ENCODE measurements around the gene DCLK1. TPM values are rescaled to one million over a fixed set of nuclear protein-coding genes. Genes with fewer than 3 reads are reported as not detected.

The DCLK1 gene
- total RNA-seq, 3 donors from 2014 or later (not counting 1 experiment from before 2014, with no cell fraction given), result not detected

GRCh38 chr13:35953537-35954206 is 177.5 kb downstream of the DCLK1 start:
- Mint-ChIP-seq H3K36me3 (no peaks in the 10 kb centered on the region), H3K9me3 (peaks cover 7 to 9% of the 10 kb centered on the region in 2 donors), H3K27ac (no peak overlapping the region), H3K4me3 (no peak overlapping the region), H3K4me1 (no peaks in the 10 kb centered on the region), H3K27me3 (ENCODE audit: low read depth in 2 of 2) (no peaks in the 10 kb centered on the region)
- Histone ChIP-seq H3K4me1 (ENCODE audit: control insufficient read depth, insufficient read depth, low read length) (no peaks in the 10 kb centered on the region), H3K36me3 (ENCODE audit: control insufficient read depth, insufficient read depth, low read length) (no peaks in the 10 kb centered on the region), H3K4me3 (ENCODE audit: low read length) (no peak overlapping the region), H3K27me3 (ENCODE audit: control insufficient read depth, insufficient read depth, low read length) (no peaks in the 10 kb centered on the region), H3K9me3 (ENCODE audit: control insufficient read depth, insufficient read depth, low read length) (no peaks in the 10 kb centered on the region), H3K27ac (ENCODE audit: low read length) (no peak overlapping the region)
- WGBS (ENCODE audit: insufficient coverage), result 15% methylated on average over 11 of the region's 12 CpGs
- TF ChIP-seq, protein P1, sequence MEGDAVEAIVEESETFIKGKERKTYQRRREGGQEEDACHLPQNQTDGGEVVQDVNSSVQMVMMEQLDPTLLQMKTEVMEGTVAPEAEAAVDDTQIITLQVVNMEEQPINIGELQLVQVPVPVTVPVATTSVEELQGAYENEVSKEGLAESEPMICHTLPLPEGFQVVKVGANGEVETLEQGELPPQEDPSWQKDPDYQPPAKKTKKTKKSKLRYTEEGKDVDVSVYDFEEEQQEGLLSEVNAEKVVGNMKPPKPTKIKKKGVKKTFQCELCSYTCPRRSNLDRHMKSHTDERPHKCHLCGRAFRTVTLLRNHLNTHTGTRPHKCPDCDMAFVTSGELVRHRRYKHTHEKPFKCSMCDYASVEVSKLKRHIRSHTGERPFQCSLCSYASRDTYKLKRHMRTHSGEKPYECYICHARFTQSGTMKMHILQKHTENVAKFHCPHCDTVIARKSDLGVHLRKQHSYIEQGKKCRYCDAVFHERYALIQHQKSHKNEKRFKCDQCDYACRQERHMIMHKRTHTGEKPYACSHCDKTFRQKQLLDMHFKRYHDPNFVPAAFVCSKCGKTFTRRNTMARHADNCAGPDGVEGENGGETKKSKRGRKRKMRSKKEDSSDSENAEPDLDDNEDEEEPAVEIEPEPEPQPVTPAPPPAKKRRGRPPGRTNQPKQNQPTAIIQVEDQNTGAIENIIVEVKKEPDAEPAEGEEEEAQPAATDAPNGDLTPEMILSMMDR (IDR thresholded peaks at IDR 0.05), result no peak
- ATAC-seq (no peak), DNase-seq (no peak)
- intact Hi-C loops (cut with micrococcal nuclease), result no loop called here

DNA sequence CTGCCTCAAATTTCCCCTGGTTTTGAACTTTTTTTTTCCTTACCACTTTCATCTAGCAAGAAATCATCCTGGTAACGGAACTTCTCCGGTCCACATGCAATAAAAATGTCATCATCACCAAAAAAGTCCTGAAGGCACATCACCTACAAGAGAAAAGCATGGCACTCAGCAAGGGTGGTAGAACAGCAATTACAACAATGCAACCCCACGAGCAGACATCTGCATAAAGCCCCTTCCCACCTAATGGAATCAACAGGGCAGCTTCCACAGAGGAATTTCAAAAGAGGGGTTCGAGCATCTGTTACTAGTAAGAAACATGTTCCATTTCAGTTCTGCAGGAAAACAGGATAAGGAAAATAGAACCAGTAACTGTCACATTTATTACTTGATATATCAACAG is 183.9 kb downstream of the DCLK1 start:
- no peaks in the 10 kb centered on the region for H3K27me3 Mint-ChIP-seq (ENCODE audit: low read depth in 2 of 2)
- 65% methylated on average over 4 of the region's 4 CpGs for WGBS (ENCODE audit: insufficient coverage)
- H3K27ac Mint-ChIP-seq, result no peak overlapping the region
- no peaks in the 10 kb centered on the region for H3K9me3 ChIP-seq (ENCODE audit: control insufficient read depth, insufficient read depth, low read length)
- TF ChIP-seq, protein P1 (IDR thresholded peaks at IDR 0.05), result no peak
- H3K4me1 ChIP-seq (ENCODE audit: control insufficient read depth, insufficient read depth, low read length), result no peaks in the 10 kb centered on the region
- no peaks in the 10 kb centered on the region for H3K4me1 Mint-ChIP-seq
- no peaks in the 10 kb centered on the region for H3K36me3 Mint-ChIP-seq
- DNase-seq, result no peak
- no peak for ATAC-seq
- intact Hi-C loops (cut with micrococcal nuclease), result no loop called here
- H3K4me3 Mint-ChIP-seq, result no peak overlapping the region
- peaks cover 10 to 11% of the 10 kb centered on the region in 2 donors for H3K9me3 Mint-ChIP-seq
- no peak overlapping the region for H3K4me3 ChIP-seq (ENCODE audit: low read length)
- no peak overlapping the region for H3K27ac ChIP-seq (ENCODE audit: low read length)
- H3K36me3 ChIP-seq (ENCODE audit: control insufficient read depth, insufficient read depth, low read length), result no peaks in the 10 kb centered on the region
- H3K27me3 ChIP-seq (ENCODE audit: control insufficient read depth, insufficient read depth, low read length), result no peaks in the 10 kb centered on the region

- TF ChIP-seq, protein P1 (IDR thresholded peaks at IDR 0.05), result no peak
Observed at GRCh38 chr13:35945368-35945767, 185.8 kb downstream of the DCLK1 start.

GRCh38 chr13:35941374-35941773 is 189.8 kb downstream of the DCLK1 start:
- TF ChIP-seq, protein P1 (IDR thresholded peaks at IDR 0.05), result no peak
- Mint-ChIP-seq H3K36me3 (no peaks in the 10 kb centered on the region), H3K9me3 (peaks cover 8% of the 10 kb centered on the region in 2 donors), H3K27me3 (ENCODE audit: low read depth in 2 of 2) (no peaks in the 10 kb centered on the region), H3K4me1 (no peaks in the 10 kb centered on the region), H3K27ac (no peak overlapping the region), H3K4me3 (no peak overlapping the region)
- H3K4me3 ChIP-seq (ENCODE audit: low read length), result no peak overlapping the region
- no peaks in the 10 kb centered on the region for H3K27me3 ChIP-seq (ENCODE audit: control insufficient read depth, insufficient read depth, low read length)
- 89% methylated on average over 10 of the region's 10 CpGs for WGBS (ENCODE audit: insufficient coverage)
- intact Hi-C loops (cut with micrococcal nuclease), result no loop called here
- H3K27ac ChIP-seq (ENCODE audit: low read length), result no peak overlapping the region
- no peak for DNase-seq
- H3K9me3 ChIP-seq (ENCODE audit: control insufficient read depth, insufficient read depth, low read length), result no peaks in the 10 kb centered on the region
- H3K36me3 ChIP-seq (ENCODE audit: control insufficient read depth, insufficient read depth, low read length), result no peaks in the 10 kb centered on the region
- no peaks in the 10 kb centered on the region for H3K4me1 ChIP-seq (ENCODE audit: control insufficient read depth, insufficient read depth, low read length)
- ATAC-seq, result no peak

More at GRCh38 chr13:35945368-35945767, 185.8 kb downstream of the DCLK1 start:
- Histone ChIP-seq H3K4me3 (ENCODE audit: low read length) (no peak overlapping the region), H3K36me3 (ENCODE audit: control insufficient read depth, insufficient read depth, low read length) (no peaks in the 10 kb centered on the region), H3K4me1 (ENCODE audit: control insufficient read depth, insufficient read depth, low read length) (no peaks in the 10 kb centered on the region), H3K9me3 (ENCODE audit: control insufficient read depth, insufficient read depth, low read length) (no peaks in the 10 kb centered on the region), H3K27ac (ENCODE audit: low read length) (no peak overlapping the region), H3K27me3 (ENCODE audit: control insufficient read depth, insufficient read depth, low read length) (no peaks in the 10 kb centered on the region)
- H3K9me3 Mint-ChIP-seq, result peaks cover 5% of the 10 kb centered on the region in 2 donors
- intact Hi-C loops (cut with micrococcal nuclease), result no loop called here
- no peak overlapping the region for H3K4me3 Mint-ChIP-seq
- ATAC-seq (no peak), DNase-seq (no peak)
- WGBS (ENCODE audit: insufficient coverage), result 89% methylated on average over 4 of the region's 4 CpGs
- no peaks in the 10 kb centered on the region for H3K4me1 Mint-ChIP-seq
- H3K27me3 Mint-ChIP-seq (ENCODE audit: low read depth in 2 of 2), result no peaks in the 10 kb centered on the region
- no peaks in the 10 kb centered on the region for H3K36me3 Mint-ChIP-seq
- no peak overlapping the region for H3K27ac Mint-ChIP-seq

All from natural killer cell (primary cell).